ENCODE data around the gene TPBGL. TPM values are rescaled to one million over a fixed set of nuclear protein-coding genes. Genes with fewer than 3 reads are reported as not detected.
A peak's percentile ranks its signal among the peaks of the same experiment; 100 is the strongest.

The TPBGL gene
- total and polyA plus RNA-seq, 9 donors = 0.13 to 0.47 (median 0.27) TPM; not detected in 2

GRCh38 chr11:75276186-75276585, 35.6 kb downstream of the TPBGL start:
- no peak for DNase-seq
- H3K9me3 ChIP-seq = no peaks in the 10 kb centered on the region
- H3K27ac ChIP-seq = no peak overlapping the region
- H3K4me3 ChIP-seq = no peak overlapping the region
- no peak for TF ChIP-seq EP300 (IDR thresholded peaks at IDR 0.05)
- TF ChIP-seq CTCF (IDR thresholded peaks at IDR 0.05) = no peak
- TF ChIP-seq POLR2A (IDR thresholded peaks at IDR 0.05) = no peak
- no peaks in the 10 kb centered on the region for H3K4me1 ChIP-seq (ENCODE audit: insufficient read depth)
- intact Hi-C loops (cut with DNase I) = loop anchor here in 1 of 4 donors (5.0 kb wide), 1 partner anchor 256 kb away; no protein-coding TSS in a partner anchor
- WGBS, 3 donors = 83 to 90% (median 84%) methylated on average over 2 of the region's 2 CpGs
- no peaks in the 10 kb centered on the region for H3K36me3 ChIP-seq
- H3K27me3 ChIP-seq = no peaks in the 10 kb centered on the region

- intact Hi-C loops (cut with DNase I) = loop anchor here in 1 of 4 donors (5.0 kb wide), 1 partner anchor 256 kb away; no protein-coding TSS in a partner anchor
- no peaks in the 10 kb centered on the region for H3K36me3 ChIP-seq
- TF ChIP-seq POLR2A (IDR thresholded peaks at IDR 0.05) (no peak), CTCF (IDR thresholded peaks at IDR 0.05) (no peak), EP300 (IDR thresholded peaks at IDR 0.05) (no peak)
- H3K27me3 ChIP-seq = no peaks in the 10 kb centered on the region
- H3K9me3 ChIP-seq = no peaks in the 10 kb centered on the region
- peak in 3 of 5 donors; percentile 2 to 18 (median 7) for DNase-seq
- no peaks in the 10 kb centered on the region for H3K4me1 ChIP-seq (ENCODE audit: insufficient read depth)
- H3K4me3 ChIP-seq = no peak overlapping the region
- WGBS, 3 donors = 79 to 86% (median 84%) methylated on average over 6 of the region's 6 CpGs
- no peak overlapping the region for H3K27ac ChIP-seq
Measured at GRCh38 chr11:75276686-75277085, 36.1 kb downstream of the TPBGL start.

- Histone ChIP-seq H3K27ac (no peak overlapping the region), H3K4me1 (ENCODE audit: insufficient read depth) (no peaks in the 10 kb centered on the region), H3K27me3 (no peaks in the 10 kb centered on the region), H3K4me3 (no peak overlapping the region), H3K36me3 (no peaks in the 10 kb centered on the region), H3K9me3 (no peaks in the 10 kb centered on the region)
- TF ChIP-seq EP300 (IDR thresholded peaks at IDR 0.05) = no peak
- no peak for TF ChIP-seq POLR2A (IDR thresholded peaks at IDR 0.05)
- TF ChIP-seq CTCF (IDR thresholded peaks at IDR 0.05) = no peak
- intact Hi-C loops (cut with DNase I) = loop anchor here in 1 of 4 donors (5.0 kb wide), 1 partner anchor 255 kb away; no protein-coding TSS in a partner anchor
- 93 to 95% (median 94%) methylated on average over 11 of the region's 11 CpGs for WGBS, 3 donors
- DNase-seq = peak in 2 of 5 donors; percentile 7 to 13
Measured at GRCh38 chr11:75277211-75277805, 36.7 kb downstream of the TPBGL start.

DNA sequence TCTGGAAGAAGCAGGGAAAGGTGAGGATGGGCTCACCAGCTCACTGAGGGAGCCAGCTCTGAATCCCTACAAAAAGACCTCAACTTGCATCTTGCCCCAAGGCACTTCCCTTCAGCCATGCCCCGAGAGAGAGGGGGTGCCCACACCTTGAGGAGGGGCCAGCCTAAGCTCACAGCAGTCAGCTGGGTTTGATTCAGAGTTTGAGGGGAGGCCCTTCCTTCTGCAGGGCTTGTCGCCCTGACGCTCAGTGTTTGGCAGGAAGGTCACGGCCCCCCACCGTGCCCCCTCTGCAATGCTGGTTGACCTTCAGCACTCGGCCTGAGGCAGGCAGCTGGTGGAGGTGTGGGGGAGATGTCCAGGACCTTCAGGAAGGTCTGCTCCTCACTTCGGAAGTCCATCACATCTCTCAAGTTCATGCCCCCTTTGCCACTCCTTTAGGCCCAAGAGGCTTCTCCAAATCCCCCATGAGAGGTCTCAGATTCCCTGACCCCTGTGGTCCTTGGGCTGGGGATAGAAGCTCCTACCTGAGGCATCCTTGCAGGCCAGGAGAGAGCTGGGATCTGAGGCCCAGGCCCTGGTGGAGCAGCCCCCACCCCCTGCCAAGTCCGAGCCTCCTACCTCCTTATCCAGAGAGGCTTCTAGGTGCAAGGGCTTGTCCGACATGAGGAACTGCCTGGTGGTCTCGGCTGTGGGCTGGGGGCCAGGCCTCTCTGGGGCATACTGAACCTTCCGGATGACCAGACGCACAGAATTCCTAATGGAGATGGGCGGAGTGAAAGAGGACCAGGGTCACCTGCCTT, 37.6 kb downstream of the TPBGL start:
- Histone ChIP-seq H3K4me1 (ENCODE audit: insufficient read depth) (no peaks in the 10 kb centered on the region), H3K4me3 (no peak overlapping the region), H3K27ac (no peak overlapping the region), H3K9me3 (no peaks in the 10 kb centered on the region), H3K27me3 (no peaks in the 10 kb centered on the region), H3K36me3 (no peaks in the 10 kb centered on the region)
- WGBS, 3 donors = 72 to 84% (median 74%) methylated on average over 13 of the region's 13 CpGs
- peak in 3 of 5 donors; percentile 14 to 33 (median 15) for DNase-seq
- intact Hi-C loops (cut with DNase I) = loop anchor here in 1 of 4 donors (5.0 kb wide), 1 partner anchor 254 kb away; no protein-coding TSS in a partner anchor
- TF ChIP-seq POLR2A (IDR thresholded peaks at IDR 0.05) = no peak
- TF ChIP-seq EP300 (IDR thresholded peaks at IDR 0.05) = no peak
- TF ChIP-seq CTCF (IDR thresholded peaks at IDR 0.05) = no peak

Data from ovary (tissue), 9 donors.